Gastrocnemius medialis (tissue), 4 donors: ENCODE results near the gene GALNT15. TPM values are rescaled to one million over a fixed set of nuclear protein-coding genes. Genes with fewer than 3 reads are reported as not detected.

ENCODE experiments used
- ATAC-seq, 2 donors: fragments of 150-250 bp; one replicate each; pipeline ENCODE4 v1.9.1; 2016
- DNase-seq, 2 donors: peaks; one replicate each; pipeline ENCODE4 v3.0.0-alpha.2; 2019
- H3K27ac ChIP-seq, 4 donors: fragments of 200-600 bp; sonication (generic); 1 replicate in 1 of 4; 2 replicates in 3 of 4; pipeline ENCODE4 v1.5.1; 2016 to 2018; ENCODE audit warnings: mild to moderate bottlenecking in 2 of 4, moderate library complexity in 1 of 4
- H3K27me3 ChIP-seq, 3 donors: fragments of 200-600 bp; sonication (generic) in 2 of 3; 1 replicate in 1 of 3; 2 replicates in 2 of 3; pipeline versions ENCODE4 v1.5.1 to v1.6.0; 2016 to 2019; ENCODE audit warnings: mild to moderate bottlenecking in 1 of 3, moderate library complexity in 1 of 3
- H3K36me3 ChIP-seq, 2 donors: fragments of 200-600 bp; sonication (generic) in 1 of 2; one replicate each; pipeline ENCODE4 v1.5.1; 2017 to 2018
- H3K4me1 ChIP-seq, 2 donors: fragments of 200-600 bp; sonication (generic) in 1 of 2; one replicate each; pipeline ENCODE4 v1.5.1; 2016 to 2017; ENCODE audit warnings: mild to moderate bottlenecking in 2 of 2
- H3K4me3 ChIP-seq, 4 donors: fragments of 200-600 bp; sonication (generic) in 3 of 4; 1 replicate in 1 of 4; 2 replicates in 3 of 4; pipeline ENCODE4 v1.5.1; 2016 to 2019; ENCODE audit warnings: mild to moderate bottlenecking in 2 of 4
- H3K9me3 ChIP-seq, 3 donors: fragments of 200-600 bp; sonication (generic) in 2 of 3; 1 replicate in 1 of 3; 2 replicates in 2 of 3; pipeline ENCODE4 v1.5.1; 2016 to 2019
- POLR2A ChIP-seq, 2 donors: fragments of 450-650 bp; IDR thresholded peaks; one replicate each; pipeline ENCODE4 v1.6.1; 2017; ENCODE audit warnings: antibody characterized with exemption in 2 of 2, mild to moderate bottlenecking in 2 of 2, moderate library complexity in 2 of 2
- in situ Hi-C, 4 donors: fragments of 200-750 bp; cut with MboI; loops; one replicate each; pipeline versions ENCODE4 v1.15.0 to v1.8.0; 2017; ENCODE audit warnings: low sequenced_read_pairs in 4 of 4
- intact Hi-C: fragments of 100-400 bp; cut with DNase I; formaldehyde crosslinking; loops from one replicate; pipeline ENCODE4 v1.15.1; 2023; ENCODE audit warnings: low total_unique reads
- total RNA-seq, 4 donors: library from RNA; depleted of rRNA; stranded (reverse); fragments of >200 nt; gene quantifications; one replicate each; pipeline versions ENCODE4 v1.1.0 to v1.2.3, GENCODE V29; 2016
- TF ChIP-seq, protein P1 (sequence below), 5 experiments: fragments of 450-650 bp in 3 of 5; fragments of 200-600 bp in 2 of 5; sonication (generic) in 2 of 5; IDR thresholded peaks in 4 of 5; conservative IDR thresholded peaks in 1 of 5; 1 replicate in 4 of 5; 2 replicates in 1 of 5; pipeline ENCODE4 v1.5.1; 2016 to 2019; ENCODE audit warnings: antibody characterized with exemption in 5 of 5, mild to moderate bottlenecking in 3 of 5, moderate library complexity in 3 of 5

GALNT15 gene
- total RNA-seq, 4 donors from 2014 or later = 57.6 to 94.0 (median 79.6) TPM

DNA sequence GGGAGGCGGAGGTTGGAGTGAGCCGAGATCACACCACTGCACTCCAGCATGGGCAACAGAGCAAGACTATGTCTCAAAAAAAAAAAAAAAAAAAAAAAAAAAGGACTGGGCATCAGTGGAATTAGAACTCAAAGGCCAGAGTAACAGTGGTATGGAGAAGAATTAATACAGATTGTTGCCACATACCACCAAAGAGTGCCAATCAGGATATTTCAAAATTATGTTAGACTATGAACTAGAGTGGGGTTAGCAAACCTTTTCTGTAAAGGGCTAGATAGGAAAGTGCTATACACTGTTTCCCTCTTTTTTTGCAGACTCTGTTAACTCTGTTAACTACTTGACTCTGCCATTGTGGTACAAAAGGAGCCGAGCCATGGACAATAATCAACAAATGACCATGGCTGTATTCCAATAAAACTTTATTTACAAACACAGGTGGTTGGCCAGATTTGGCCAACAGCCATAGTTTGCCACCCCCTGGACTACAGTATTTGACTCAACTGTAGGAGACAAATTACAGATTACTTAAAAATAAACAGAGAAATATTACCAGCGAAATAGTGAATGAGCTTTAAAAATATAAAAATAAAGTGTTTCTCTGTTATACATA lies 61.7 kb downstream of the GALNT15 start:
- TF ChIP-seq, protein P1, sequence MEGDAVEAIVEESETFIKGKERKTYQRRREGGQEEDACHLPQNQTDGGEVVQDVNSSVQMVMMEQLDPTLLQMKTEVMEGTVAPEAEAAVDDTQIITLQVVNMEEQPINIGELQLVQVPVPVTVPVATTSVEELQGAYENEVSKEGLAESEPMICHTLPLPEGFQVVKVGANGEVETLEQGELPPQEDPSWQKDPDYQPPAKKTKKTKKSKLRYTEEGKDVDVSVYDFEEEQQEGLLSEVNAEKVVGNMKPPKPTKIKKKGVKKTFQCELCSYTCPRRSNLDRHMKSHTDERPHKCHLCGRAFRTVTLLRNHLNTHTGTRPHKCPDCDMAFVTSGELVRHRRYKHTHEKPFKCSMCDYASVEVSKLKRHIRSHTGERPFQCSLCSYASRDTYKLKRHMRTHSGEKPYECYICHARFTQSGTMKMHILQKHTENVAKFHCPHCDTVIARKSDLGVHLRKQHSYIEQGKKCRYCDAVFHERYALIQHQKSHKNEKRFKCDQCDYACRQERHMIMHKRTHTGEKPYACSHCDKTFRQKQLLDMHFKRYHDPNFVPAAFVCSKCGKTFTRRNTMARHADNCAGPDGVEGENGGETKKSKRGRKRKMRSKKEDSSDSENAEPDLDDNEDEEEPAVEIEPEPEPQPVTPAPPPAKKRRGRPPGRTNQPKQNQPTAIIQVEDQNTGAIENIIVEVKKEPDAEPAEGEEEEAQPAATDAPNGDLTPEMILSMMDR (IDR thresholded peaks at IDR 0.05 in 4 of 5, conservative IDR thresholded peaks at IDR 0.05 in 1 of 5) = no peak
- no peak for TF ChIP-seq POLR2A (IDR thresholded peaks at IDR 0.05)
- in situ Hi-C loops = loop anchor here in 2 of 4 donors (25.0 kb wide), 2 partner anchors 424 to 599 kb away; no protein-coding TSS in a partner anchor
- Histone ChIP-seq H3K36me3 (no peaks in the 10 kb centered on the region), H3K4me1 (peaks cover 3 to 5% of the 10 kb centered on the region in 2 donors), H3K27ac (no peak overlapping the region), H3K27me3 (no peaks in the 10 kb centered on the region), H3K4me3 (no peak overlapping the region), H3K9me3 (no peaks in the 10 kb centered on the region)
- DNase-seq (no peak), ATAC-seq (no peak)
- intact Hi-C loops = no loop called here

DNA sequence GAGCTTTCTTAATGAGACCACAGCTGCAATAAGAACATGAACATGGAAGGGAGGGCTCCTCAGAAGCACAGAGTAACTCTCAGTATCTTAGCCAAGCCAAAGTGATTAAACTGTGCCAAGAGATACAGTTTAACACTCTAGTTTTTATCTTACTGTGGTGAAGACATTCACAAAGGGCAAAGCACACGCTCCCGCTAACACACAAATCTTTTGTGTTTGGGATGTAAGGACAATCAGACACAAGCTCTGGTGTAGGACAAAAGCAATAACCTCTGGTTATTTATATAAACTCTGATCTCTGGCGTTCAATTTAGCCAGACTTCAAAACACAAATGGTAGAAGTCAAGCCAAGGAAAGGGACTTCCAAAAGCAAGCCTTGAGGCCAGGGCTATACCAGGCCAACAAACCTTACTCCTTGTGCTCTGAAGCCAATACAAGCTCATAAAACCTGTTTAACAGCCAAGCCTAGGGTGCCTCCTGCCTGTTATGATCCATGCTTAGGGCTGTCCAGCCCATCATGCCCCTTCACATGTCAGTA lies 62.4 kb downstream of the GALNT15 start:
- peaks cover 3 to 5% of the 10 kb centered on the region in 2 donors for H3K4me1 ChIP-seq
- H3K27me3 ChIP-seq = no peaks in the 10 kb centered on the region
- DNase-seq (no peak), ATAC-seq (no peak)
- no peaks in the 10 kb centered on the region for H3K9me3 ChIP-seq
- no peak overlapping the region for H3K4me3 ChIP-seq
- TF ChIP-seq, protein P1 (IDR thresholded peaks at IDR 0.05 in 4 of 5, conservative IDR thresholded peaks at IDR 0.05 in 1 of 5) = no peak
- TF ChIP-seq POLR2A (IDR thresholded peaks at IDR 0.05) = no peak
- intact Hi-C loops = no loop called here
- in situ Hi-C loops = loop anchor here in 2 of 4 donors (25.0 kb wide), 2 partner anchors 425 to 600 kb away; no protein-coding TSS in a partner anchor
- no peak overlapping the region for H3K27ac ChIP-seq
- H3K36me3 ChIP-seq = no peaks in the 10 kb centered on the region

DNA sequence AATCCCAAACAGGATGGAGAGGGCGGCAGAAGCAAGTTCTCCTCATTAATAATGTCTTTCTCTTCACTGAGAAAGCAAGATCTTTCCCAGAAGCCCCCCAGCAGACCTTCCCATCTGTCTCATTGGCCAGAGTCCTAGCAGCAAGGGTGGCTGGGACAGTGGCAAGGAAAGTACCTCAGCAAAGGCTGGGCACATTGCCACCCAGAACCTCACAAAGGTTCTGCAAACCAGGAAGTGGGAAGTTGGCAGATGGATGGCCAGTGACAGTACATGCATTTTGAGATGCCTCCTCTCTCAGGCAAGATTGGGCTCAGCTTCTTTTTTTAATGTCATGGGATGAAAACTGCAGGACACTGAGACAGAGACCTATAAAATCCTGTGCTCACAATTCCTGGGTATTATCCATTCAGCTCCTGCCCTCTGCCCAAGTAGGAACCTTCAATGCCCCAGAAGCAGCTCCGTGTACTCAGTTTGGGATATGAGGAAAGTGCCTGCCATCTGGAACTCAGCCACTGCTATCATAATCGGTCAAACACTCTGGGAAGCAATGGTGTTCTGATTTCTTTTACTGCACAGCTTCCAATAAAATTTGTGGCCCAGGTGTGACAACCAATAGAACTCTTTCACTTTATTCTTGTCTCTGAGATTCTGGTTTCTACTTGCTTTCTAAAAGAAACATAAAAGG lies 64.7 kb downstream of the GALNT15 start:
- ATAC-seq (no peak), DNase-seq (no peak)
- TF ChIP-seq, protein P1 (IDR thresholded peaks at IDR 0.05 in 4 of 5, conservative IDR thresholded peaks at IDR 0.05 in 1 of 5) = no peak
- no peak for TF ChIP-seq POLR2A (IDR thresholded peaks at IDR 0.05)
- Histone ChIP-seq H3K27me3 (no peaks in the 10 kb centered on the region), H3K4me1 (peaks cover 14% of the 10 kb centered on the region in 2 donors), H3K4me3 (no peak overlapping the region), H3K27ac (peak overlapping the region; percentile 43 to 64 (median 57)), H3K9me3 (no peaks in the 10 kb centered on the region), H3K36me3 (no peaks in the 10 kb centered on the region)
- in situ Hi-C loops (loop anchor here in 2 of 4 donors (25.0 kb wide), 2 partner anchors 427 to 602 kb away; no protein-coding TSS in a partner anchor), intact Hi-C loops (no loop called here)

DNA sequence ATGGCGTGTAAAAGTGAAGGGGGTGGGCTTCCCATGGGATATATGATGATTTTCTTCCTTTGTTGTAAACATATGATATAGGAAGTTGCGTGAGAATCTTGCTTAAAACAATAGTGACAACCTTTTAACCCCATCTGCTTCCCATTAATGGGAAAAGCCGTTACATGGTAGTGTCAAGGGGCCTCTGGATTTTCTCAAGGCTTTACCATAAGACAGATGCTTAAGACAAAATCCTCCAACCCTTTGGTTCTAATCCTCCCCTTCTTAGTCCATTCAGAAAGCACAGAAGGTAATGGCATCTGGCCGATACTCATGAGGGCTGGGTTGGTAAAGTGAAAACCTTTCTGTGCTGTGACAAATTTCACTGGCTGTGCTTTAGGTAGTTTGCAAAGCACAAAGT lies 65.3 kb downstream of the GALNT15 start:
- H3K27ac ChIP-seq = peak overlapping the region; percentile 43 to 64 (median 57)
- no peak for DNase-seq
- peaks cover 19 to 20% of the 10 kb centered on the region in 2 donors for H3K4me1 ChIP-seq
- H3K9me3 ChIP-seq = no peaks in the 10 kb centered on the region
- intact Hi-C loops (no loop called here), in situ Hi-C loops (loop anchor here (5.0 to 25.0 kb wide), 8 partner anchors 65 to 605 kb away; partner anchors contain the start of gene GALNT15 (in 1 of the 4))
- no peak for ATAC-seq
- no peaks in the 10 kb centered on the region for H3K27me3 ChIP-seq
- no peaks in the 10 kb centered on the region for H3K36me3 ChIP-seq
- TF ChIP-seq POLR2A (IDR thresholded peaks at IDR 0.05) = no peak
- H3K4me3 ChIP-seq = no peak overlapping the region
